Right renal cortex interstitium (tissue), 3 donors: ENCODE measurements around the gene RAB21. TPM values are rescaled to one million over a fixed set of nuclear protein-coding genes. Genes with fewer than 3 reads are reported as not detected.

Source experiments
- polyA plus RNA-seq, 3 donors: library from polyadenylated mRNA; unstranded; fragments of 120-200 nt; gene quantifications; one replicate each; pipeline ENCODE4 v1.2.1, GENCODE V29; 2013; ENCODE audit not compliant: insufficient read length in 3 of 3

The RAB21 gene
- polyA plus RNA-seq, 3 donors, result 72.7 to 75.1 (median 73.7) TPM

Other genes with a start within 250 kb of the RAB21 start
- 10 to 100 TPM; 56.4 to 62.9 (median 62.3) TPM for gene ZFC3H1, start 91.0 kb upstream of the RAB21 start, polyA plus RNA-seq
- gene THAP2, start 90.6 kb upstream of the RAB21 start, polyA plus RNA-seq, result 10 to 100 TPM; 15.2 to 19.2 (median 16.6) TPM
- 10 to 100 TPM; 38.7 to 50.5 (median 45.6) TPM for gene TMEM19, start 68.8 kb upstream of the RAB21 start, polyA plus RNA-seq
- 10 to 100 TPM; 56.4 to 58.4 (median 58.3) TPM for gene TBC1D15, start 84.9 kb downstream of the RAB21 start, polyA plus RNA-seq
- gene TPH2, start 184.0 kb downstream of the RAB21 start, polyA plus RNA-seq, result under 1 TPM in 2 of 3 donors, not detected in 1; 0.23 to 0.36 TPM